Liver (tissue), 9 donors: ENCODE data around the gene CD9. TPM values are rescaled to one million over a fixed set of nuclear protein-coding genes. Genes with fewer than 3 reads are reported as not detected.

ENCODE experiments used
- DNase-seq: peaks from one replicate; pipeline ENCODE4 v3.0.0-alpha.2; 2017; ENCODE audit warnings: low spot score
- H3K27ac ChIP-seq, 2 donors: one replicate each; pipeline ENCODE4 v1.7.0; 2013; ENCODE audit warnings: inconsistent platforms in 2 of 2, low read length in 2 of 2, control low read depth in 1 of 2, low read depth in 1 of 2, mild to moderate bottlenecking in 1 of 2
- H3K27me3 ChIP-seq, 4 donors: one replicate each; pipeline versions ENCODE4 v1.6.1 to v1.7.0; 2013; ENCODE audit warnings: low read length in 3 of 4, inconsistent platforms in 1 of 4, mild to moderate bottlenecking in 1 of 4, moderate library complexity in 1 of 4; ENCODE audit not compliant: control insufficient read depth in 4 of 4, insufficient read depth in 4 of 4
- H3K36me3 ChIP-seq, 4 donors: one replicate each; pipeline versions ENCODE4 v1.6.1 to v1.7.0; 2013; ENCODE audit warnings: low read length in 3 of 4, mild to moderate bottlenecking in 3 of 4, low read depth in 1 of 4, moderate library complexity in 1 of 4; ENCODE audit not compliant: control insufficient read depth in 4 of 4, insufficient read depth in 3 of 4
- H3K4me1 ChIP-seq, 4 donors: one replicate each; pipeline versions ENCODE4 v1.6.1 to v1.7.0; 2013; ENCODE audit warnings: low read length in 3 of 4, mild to moderate bottlenecking in 3 of 4, moderate library complexity in 1 of 4; ENCODE audit not compliant: control insufficient read depth in 4 of 4, insufficient read depth in 4 of 4
- H3K4me3 ChIP-seq, 3 donors: one replicate each; pipeline versions ENCODE4 v1.6.1 to v1.7.0; 2013; ENCODE audit warnings: low read length in 3 of 3, control low read depth in 1 of 3, low read depth in 1 of 3, mild to moderate bottlenecking in 1 of 3
- H3K9ac ChIP-seq, 2 donors: one replicate each; pipeline ENCODE4 v1.7.0; 2013; ENCODE audit warnings: low read length in 2 of 2, mild to moderate bottlenecking in 2 of 2, moderate library complexity in 2 of 2, control low read depth in 1 of 2, low read depth in 1 of 2
- H3K9me3 ChIP-seq, 4 donors: one replicate each; pipeline versions ENCODE4 v1.6.1 to v1.7.0; 2013; ENCODE audit warnings: low read length in 3 of 4; ENCODE audit not compliant: control insufficient read depth in 4 of 4
- FOXA1 ChIP-seq: IDR thresholded peaks from 2 replicates; pipeline ENCODE4 v1.6.1; 2016; ENCODE audit warnings: antibody characterized with exemption
- FOXA2 ChIP-seq: IDR thresholded peaks from 2 replicates; pipeline ENCODE4 v1.6.1; 2016; ENCODE audit warnings: antibody characterized with exemption
- HNF4A ChIP-seq, 2 donors: conservative IDR thresholded peaks; 2 replicates each; pipeline ENCODE4 v1.6.1; 2016; ENCODE audit warnings: antibody characterized with exemption in 2 of 2, mild to moderate bottlenecking in 2 of 2
- HNF4G ChIP-seq: IDR thresholded peaks from 2 replicates; pipeline ENCODE4 v1.6.1; 2016; ENCODE audit warnings: antibody characterized with exemption
- JUND ChIP-seq, 2 donors: IDR thresholded peaks; 2 replicates each; pipeline ENCODE4 v1.6.1; 2016; ENCODE audit warnings: antibody characterized with exemption in 2 of 2
- MAX ChIP-seq: IDR thresholded peaks from 2 replicates; pipeline ENCODE4 v1.6.1; 2016; ENCODE audit warnings: antibody characterized with exemption
- NR2F2 ChIP-seq: IDR thresholded peaks from 2 replicates; pipeline ENCODE4 v1.6.1; 2016; ENCODE audit warnings: antibody characterized with exemption
- RAD21 ChIP-seq, 2 donors: IDR thresholded peaks; 2 replicates each; pipeline ENCODE4 v1.6.1; 2016; ENCODE audit warnings: antibody characterized with exemption in 2 of 2, mild to moderate bottlenecking in 2 of 2
- RXRA ChIP-seq, 2 donors: IDR thresholded peaks; 2 replicates each; pipeline ENCODE4 v1.6.1; 2017 to 2018; ENCODE audit warnings: antibody characterized with exemption in 2 of 2, mild to moderate bottlenecking in 1 of 2
- SP1 ChIP-seq: IDR thresholded peaks from 2 replicates; pipeline ENCODE4 v1.6.1; 2018; ENCODE audit warnings: antibody characterized with exemption, mild to moderate bottlenecking
- TAF1 ChIP-seq: conservative IDR thresholded peaks from 2 replicates; pipeline ENCODE4 v1.6.1; 2016; ENCODE audit warnings: antibody characterized with exemption, mild to moderate bottlenecking
- YY1 ChIP-seq: IDR thresholded peaks from 2 replicates; pipeline ENCODE4 v1.6.1; 2016; ENCODE audit warnings: antibody characterized with exemption, mild to moderate bottlenecking
- ZBTB33 ChIP-seq: IDR thresholded peaks from 2 replicates; pipeline ENCODE4 v1.6.1; 2016; ENCODE audit warnings: antibody characterized with exemption
- WGBS: extraction: QIAGEN DNeasy Blood & Tissue Kit; methylation state at CpG from one replicate; pipeline ENCODE4 v1.1.7; 2013; 5-methylcytosine and 5-hydroxymethylcytosine counted together
- polyA plus RNA-seq, 2 donors: library from polyadenylated mRNA; stranded (reverse) in 1 of 2; unstranded in 1 of 2; fragments of 200-250 nt in 1 of 2; fragments of >200 nt in 1 of 2; fragmentation: Nextera tagmentation in 1 of 2; extraction: Ambion mirVana in 1 of 2; gene quantifications; one replicate each; pipeline versions ENCODE4 v1.2.1 to v1.2.3, GENCODE V29; 2013 to 2015
- total RNA-seq, 2 donors: library from RNA; depleted of rRNA; stranded (reverse); fragments of >200 nt; gene quantifications; one replicate each; pipeline ENCODE4 v1.2.3, GENCODE V29; 2014
- donor health status: healthy.
- donor health status: healthy.
- donor health status: healthy.
- donor health status: healthy.
- donor health status: healthy.

CD9 gene
- total and polyA plus RNA-seq, 4 donors, result 18.7 to 65.2 (median 32.4) TPM

GRCh38 chr12:6253278-6253677 is 53.1 kb downstream of the CD9 start:
- TF ChIP-seq HNF4A (conservative IDR thresholded peaks at IDR 0.05) (no peak), FOXA2 (no peak), MAX (no peak), RAD21 (IDR thresholded peaks at IDR 0.05) (no peak), HNF4G (no peak), TAF1 (no peak), FOXA1 (no peak), ZBTB33 (no peak), NR2F2 (no peak), RXRA (IDR thresholded peaks at IDR 0.05) (no peak), SP1 (no peak), JUND (IDR thresholded peaks at IDR 0.05) (no peak)
- Histone ChIP-seq H3K36me3 (no peaks in the 10 kb centered on the region), H3K4me3 (no peak overlapping the region), H3K27me3 (no peaks in the 10 kb centered on the region), H3K27ac (no peak overlapping the region), H3K9me3 (no peaks in the 10 kb centered on the region), H3K9ac (no peak overlapping the region), H3K4me1 (no peaks in the 10 kb centered on the region)
- DNase-seq, result no peak
- WGBS, result 86% methylated on average over 6 of the region's 6 CpGs

- no peak overlapping the region for H3K27ac ChIP-seq
- H3K9ac ChIP-seq, result no peak overlapping the region
- no peaks in the 10 kb centered on the region for H3K27me3 ChIP-seq
- H3K36me3 ChIP-seq, result no peaks in the 10 kb centered on the region
- no peaks in the 10 kb centered on the region for H3K9me3 ChIP-seq
- no peak for DNase-seq
- TF ChIP-seq YY1 (no peak), RXRA (IDR thresholded peaks at IDR 0.05) (no peak), TAF1 (no peak)
- H3K4me1 ChIP-seq, result no peaks in the 10 kb centered on the region
- no peak overlapping the region for H3K4me3 ChIP-seq
- 94% methylated on average over 8 of the region's 8 CpGs for WGBS
These were observed 54.3 kb downstream of the CD9 start for GRCh38 chr12:6254491-6254890.

- no peak overlapping the region for H3K27ac ChIP-seq
- H3K9ac ChIP-seq, result no peak overlapping the region
- H3K9me3 ChIP-seq, result no peaks in the 10 kb centered on the region
- WGBS, result 96% methylated on average over 6 of the region's 6 CpGs
- H3K27me3 ChIP-seq, result no peaks in the 10 kb centered on the region
- H3K4me1 ChIP-seq, result no peaks in the 10 kb centered on the region
- H3K4me3 ChIP-seq, result no peak overlapping the region
- TF ChIP-seq RAD21 (IDR thresholded peaks at IDR 0.05) (no peak), FOXA2 (no peak)
- no peaks in the 10 kb centered on the region for H3K36me3 ChIP-seq
- no peak for DNase-seq
These were observed 56.8 kb downstream of the CD9 start for GRCh38 chr12:6257007-6257406.

- Histone ChIP-seq H3K36me3 (no peaks in the 10 kb centered on the region), H3K9ac (no peak overlapping the region), H3K4me1 (peaks cover 3 to 6% (median 4%) of the 10 kb centered on the region in 4 donors), H3K27ac (no peak overlapping the region), H3K27me3 (no peaks in the 10 kb centered on the region), H3K9me3 (no peaks in the 10 kb centered on the region), H3K4me3 (no peak overlapping the region)
- WGBS, result 90% methylated on average over 3 of the region's 3 CpGs
- no peak for DNase-seq
- no peak for TF ChIP-seq RXRA (IDR thresholded peaks at IDR 0.05)
These were observed 62.0 kb downstream of the CD9 start for GRCh38 chr12:6262211-6262610.
